CD4-positive, alpha-beta T cell treated with Interleukin-1 beta for 1 hour (primary cell): ENCODE results near the gene KCNH3.
A peak's percentile ranks its signal among the peaks of the same experiment; 100 is the strongest.
"Not testable (repeated sequence)": the region's sequence is repeated elsewhere in the genome, so short reads cannot be mapped to it uniquely, and the experiment has no call there.

Experiments used
- DNase-seq, 2 donors: peaks; one replicate each; pipeline ENCODE4 v3.0.0-alpha.2; 2020 to 2022

KCNH3 gene

DNA sequence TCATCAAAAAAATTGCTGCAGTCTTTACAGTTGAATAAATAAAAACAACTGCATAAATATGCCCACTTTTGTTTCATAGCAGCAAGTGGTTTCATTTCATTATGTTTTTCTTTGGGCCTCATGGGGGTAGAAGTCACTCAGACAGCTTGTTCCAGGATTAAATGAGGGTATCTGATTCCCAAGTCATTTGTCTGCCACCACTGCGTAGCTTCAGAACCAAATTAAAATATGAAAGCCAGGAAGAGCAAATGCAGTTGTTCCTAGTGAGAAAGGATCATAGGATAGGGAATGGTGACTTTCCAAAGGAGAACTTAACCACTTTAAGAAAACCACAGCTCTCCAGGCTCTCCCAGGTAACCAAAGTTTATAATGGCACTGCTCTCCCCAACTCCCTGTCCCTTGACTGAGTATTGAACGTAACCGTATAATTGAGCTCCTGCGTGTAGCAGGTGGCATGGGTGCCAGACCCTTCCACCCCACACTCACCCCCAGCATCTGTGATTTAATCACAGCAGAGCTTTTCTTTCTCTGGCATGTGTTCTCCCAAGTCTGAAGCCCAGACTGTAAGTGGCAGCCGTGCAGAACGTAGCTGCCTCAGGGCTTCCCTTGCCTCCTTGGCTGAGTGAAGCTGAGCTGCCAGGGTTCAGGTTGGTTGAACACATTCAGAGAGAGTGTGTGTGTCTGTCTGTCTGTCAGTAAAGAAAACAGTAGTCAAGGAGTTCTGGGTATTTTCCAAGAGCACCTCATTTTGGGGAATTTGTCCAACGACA, 11.3 kb upstream of the KCNH3 start:
- DNase-seq = no peak

DNA sequence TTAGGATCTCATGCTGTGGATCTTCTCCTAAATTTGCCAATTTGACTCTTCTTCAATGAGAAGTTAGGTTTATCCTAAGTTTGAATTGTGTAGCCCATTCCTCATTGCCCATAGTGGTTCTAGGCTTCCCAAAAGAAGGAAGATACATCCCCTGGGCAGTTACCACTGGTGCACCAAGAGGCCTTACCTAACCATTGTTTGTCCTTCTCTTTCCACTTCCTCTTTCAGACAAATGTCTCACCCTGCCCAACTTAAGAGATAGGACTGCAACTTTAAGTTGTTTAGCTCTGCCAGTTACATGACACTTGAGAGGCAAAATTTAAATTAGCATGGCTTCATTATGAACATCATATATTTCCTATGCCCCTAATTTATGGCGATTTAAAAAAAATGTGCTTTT, 9.4 kb upstream of the KCNH3 start:
- DNase-seq = no peak

DNA sequence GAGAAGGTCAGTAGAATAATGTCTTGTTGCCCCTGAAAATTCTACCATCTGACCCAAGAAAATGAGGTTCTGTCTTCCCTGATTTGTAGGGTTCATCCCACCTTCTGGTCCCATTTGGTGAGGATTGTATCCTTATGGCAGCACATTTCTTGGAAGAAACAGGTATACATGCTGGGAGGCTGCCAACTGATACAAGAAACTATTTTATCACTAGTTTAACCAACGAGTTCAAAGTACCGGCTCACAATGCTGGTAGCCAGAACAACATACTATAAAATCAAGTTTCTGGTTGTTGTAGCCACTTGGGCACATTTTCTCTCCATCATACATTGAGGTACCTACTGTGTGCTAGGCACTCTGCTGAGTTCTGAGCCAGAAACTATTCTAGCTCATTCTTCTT, 7.1 kb upstream of the KCNH3 start:
- DNase-seq = no peak

DNA sequence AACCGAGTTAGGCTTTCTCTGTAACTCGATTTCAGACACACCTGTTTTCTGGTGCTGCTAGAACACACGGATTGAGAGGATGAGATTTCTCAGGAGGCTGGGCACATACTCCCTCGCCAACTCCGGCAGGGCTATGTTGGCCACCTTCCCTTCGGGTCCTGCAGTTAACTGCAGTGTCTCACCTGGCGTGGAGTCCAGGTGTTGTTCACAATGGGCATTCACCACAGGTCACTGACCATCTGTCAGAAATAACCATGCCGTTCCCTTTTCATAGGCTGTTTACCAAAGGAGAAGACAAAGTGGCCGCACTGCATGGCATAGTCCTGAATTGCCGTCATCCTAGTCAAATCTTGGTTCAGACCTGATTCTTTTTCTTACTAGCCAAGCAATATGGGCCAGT, 5.5 kb upstream of the KCNH3 start:
- DNase-seq = no peak

DNA sequence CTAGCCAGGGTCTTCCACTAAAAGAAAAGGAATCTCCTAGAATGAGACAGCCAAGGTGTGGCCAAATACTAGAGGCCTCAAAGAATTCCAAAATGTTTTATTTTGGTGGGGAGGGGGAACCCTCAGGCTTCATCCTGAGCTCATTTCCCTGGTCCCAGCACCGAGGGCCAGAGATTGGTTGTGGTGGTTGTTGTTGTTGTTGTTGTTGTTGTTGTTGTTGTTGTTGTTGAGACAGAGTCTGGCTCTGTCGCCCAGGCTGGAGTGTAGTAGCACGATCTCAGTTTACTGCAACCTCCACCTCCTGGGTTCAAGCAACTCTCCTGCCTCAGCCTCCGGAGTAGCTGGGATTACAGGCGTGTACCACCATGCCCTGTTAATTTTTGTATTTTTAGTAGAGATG, 4.7 kb upstream of the KCNH3 start:
- not testable (repeated sequence) for DNase-seq

DNA sequence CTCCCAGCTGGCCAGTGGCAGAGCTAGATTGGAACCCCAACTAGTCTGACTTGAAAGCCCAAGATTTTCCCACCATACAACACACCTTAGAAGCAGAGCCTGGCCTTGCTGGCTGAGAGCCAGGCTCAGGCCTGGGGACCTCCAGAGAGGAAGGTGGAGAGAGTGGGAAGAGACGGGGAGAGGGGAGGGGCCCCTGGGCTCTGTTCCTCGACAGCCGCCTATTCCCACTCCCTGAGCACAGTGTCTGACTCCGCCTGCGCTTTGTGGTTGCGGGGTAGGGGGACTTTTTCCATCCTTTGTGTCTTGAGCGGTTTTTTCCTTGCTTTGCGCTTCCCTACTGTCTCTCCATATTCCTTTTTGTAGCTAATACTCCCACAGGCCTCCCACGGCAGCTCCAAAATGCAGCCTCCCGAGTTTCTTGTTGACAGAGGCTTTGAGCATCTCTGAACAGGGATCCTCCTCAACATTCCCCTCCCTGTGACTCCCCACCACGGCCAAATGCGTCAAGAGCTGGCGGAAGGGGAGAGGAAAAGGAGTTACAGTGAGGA, 4.0 kb upstream of the KCNH3 start:
- DNase-seq = no peak

DNA sequence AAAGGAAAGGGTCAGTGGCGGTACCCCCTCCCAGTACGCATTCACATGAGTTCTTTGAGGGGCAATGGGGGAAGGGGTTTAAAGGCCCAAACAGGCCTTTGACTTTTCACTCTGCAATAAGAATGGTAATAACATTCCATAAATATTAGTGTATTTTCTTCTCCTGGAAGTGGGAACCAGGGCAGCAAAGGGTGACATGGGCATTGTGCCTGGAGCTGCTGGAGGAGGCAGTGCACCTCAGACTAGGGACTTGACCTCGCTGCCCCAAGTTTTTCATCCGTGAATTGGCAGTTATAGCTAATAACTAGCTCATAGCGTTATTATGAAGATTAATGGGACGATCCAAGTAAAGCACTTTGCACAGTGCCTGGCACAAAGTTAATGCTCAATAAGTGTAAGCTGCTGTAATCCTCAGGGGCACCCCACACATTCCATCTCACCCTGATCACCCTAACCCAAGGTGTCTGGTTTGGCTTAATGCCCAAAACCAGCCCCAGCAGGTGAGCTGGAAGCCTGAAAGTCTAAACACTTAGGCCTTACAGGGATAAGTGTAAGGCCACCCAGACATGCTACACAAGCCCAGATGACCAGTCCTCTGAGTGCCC, 2.8 kb upstream of the KCNH3 start:
- DNase-seq = no peak

DNA sequence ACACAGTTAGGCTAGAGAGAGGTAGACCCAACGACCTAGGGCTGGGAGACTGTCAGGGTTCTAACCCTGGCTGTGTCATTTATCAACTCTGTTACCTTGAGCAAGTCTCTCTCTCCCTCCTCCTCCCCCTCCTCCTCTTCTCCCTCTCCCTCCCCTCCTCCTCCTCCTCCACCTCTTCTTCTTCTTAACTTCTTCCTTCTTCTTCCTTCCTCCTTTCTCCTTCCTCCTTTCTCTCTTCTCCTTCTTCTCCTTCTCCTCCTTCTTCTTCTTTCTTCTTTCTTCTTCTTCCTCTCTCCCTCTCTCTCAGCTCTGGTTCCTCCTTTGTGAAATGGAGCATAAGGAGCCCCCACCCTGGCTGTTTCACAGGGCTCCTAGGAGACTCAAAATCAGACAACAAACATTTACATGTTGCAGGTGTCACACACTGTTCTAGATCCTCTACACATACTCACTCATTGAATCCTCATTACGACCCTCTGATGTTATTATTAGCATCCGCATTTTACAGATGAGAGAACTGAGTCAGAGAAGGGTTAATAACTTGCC, 2.2 kb upstream of the KCNH3 start:
- DNase-seq = no peak

DNA sequence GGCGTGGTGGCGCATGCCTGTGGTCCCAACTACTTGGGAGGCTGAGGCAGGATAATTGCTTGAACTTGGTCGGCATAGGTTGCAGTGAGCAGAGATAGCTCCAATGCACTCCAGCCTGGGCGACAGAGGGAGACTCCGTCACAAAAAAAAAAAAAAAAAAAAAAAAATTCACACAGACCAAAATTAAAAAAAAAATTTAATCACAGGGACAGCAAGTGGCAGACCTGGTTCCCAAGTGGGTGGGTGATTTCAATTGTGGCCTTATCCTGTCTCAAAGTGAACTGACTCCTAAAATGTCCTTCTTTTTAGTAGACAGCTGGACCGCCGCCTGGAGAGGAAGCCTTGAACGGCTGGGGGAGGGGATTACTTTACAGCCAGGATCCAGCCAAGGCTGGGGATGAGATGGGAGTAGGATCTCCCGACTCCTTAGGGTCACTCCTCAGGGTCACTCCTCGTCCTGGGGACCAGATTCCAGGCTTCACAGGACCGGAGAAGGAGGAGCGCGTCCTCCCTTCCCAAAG, 1.5 kb upstream of the KCNH3 start:
- no peak for DNase-seq

DNA sequence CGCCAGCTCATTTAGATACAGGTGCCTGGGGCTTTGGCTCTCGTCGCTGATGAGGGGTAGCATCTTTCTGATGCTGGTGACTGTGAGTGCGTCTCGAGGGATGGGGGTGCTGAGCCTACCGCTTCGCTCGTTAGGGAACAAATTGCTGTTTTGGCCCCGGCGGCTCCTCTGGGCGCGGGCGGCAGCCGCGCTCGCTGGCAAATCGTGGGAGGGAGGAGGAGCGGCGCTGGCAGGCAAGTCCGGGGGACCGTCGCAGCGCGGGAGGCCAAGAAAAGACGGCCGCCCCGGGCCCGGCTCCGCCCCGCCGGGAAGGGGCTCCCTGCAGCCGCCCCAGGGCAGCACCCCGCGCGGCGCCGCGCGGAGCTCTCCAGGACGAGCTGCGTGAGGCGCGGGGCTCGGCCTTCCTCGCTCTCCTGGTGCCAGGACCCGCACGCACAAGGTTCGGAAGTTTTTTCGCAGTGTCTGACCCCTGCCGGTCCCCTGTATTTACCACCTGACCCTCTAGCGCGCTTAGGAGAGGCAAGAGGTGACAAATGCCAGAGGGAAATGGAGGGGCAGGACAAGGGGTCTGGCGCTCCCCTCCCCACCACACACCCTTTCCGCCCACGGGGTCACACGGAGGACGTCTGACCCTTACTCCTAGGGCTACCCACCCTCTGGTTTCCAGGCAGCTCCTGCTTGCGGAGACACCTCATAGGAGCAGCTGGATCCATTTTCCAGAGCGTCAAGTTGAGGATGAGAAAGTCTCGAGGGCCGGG, 899 bp upstream of the KCNH3 start:
- peak; percentile 18 to 24 for DNase-seq

DNA sequence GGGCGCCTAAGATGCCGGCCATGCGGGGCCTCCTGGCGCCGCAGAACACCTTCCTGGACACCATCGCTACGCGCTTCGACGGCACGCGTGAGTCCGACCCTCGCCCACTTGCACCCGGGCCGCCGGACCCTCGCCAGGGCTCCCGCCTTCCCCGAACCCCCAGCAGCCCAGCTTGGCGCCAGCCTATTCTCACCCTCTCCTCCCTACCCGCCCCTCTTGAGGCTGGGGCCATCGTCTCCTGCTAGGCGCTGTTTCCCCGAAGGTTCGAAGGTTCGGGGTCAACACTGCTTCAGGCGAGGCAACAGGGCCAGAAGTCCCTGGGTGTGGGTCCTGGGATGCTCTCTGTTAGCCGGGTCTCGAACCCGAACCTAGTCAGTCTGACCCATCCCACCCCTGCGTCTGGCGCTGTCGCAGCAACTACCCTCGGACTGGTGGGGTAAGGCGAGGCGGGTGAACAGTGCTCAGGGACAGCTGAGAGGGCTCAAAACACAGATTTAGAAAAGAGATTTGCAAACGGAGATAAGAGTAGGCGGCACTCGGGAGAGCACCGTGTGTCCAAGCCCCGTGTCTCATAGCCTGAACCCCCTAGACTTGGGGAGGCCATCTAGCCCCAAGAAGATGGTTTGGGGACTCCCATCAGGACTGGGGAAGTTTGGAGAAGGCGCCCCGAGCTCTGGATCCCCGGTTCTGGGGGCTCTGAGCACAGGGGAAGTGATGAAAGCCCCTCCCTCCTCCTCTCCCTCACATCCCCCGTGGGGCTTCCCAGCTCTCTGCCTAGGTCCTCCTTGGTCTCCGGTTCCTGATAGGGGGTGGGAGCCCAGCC, 787 bp downstream of the KCNH3 start:
- DNase-seq = no peak

DNA sequence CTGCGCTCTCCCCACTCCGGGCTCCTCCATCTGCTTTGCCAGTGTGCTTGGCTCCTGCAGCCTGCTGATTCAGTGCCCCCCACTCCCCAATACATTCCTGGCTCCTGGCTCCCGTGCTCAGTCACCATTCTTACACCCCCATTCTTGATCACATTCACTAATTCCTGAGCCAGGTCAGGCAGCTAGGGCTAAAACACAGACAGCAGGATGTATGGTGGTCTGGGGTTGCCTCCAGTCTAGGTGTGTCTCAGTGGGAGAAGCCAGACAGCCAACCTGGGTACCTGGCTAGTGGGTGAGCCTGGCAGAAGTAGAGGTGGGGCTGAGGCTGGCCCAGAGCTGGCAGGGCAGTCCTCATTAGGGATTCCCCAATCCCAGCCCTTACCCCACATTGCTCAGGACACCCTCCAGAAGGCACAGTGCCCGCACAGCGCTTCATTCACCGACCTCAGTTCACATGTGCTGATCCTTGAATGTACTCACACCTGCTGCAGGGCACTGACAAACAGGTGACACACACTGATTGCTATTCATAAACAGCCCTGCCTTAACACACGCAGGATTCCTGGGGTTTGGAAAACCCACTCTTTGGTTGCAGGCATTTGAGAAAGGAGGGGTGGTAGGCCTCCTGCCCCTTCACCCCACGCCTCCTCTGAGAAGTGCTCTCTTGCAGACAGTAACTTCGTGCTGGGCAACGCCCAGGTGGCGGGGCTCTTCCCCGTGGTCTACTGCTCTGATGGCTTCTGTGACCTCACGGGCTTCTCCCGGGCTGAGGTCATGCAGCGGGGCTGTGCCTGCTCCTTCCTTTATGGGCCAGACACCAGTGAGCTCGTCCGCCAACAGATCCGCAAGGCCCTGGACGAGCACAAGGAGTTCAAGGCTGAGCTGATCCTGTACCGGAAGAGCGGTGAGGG, 1.7 kb downstream of the KCNH3 start:
- no peak for DNase-seq

DNA sequence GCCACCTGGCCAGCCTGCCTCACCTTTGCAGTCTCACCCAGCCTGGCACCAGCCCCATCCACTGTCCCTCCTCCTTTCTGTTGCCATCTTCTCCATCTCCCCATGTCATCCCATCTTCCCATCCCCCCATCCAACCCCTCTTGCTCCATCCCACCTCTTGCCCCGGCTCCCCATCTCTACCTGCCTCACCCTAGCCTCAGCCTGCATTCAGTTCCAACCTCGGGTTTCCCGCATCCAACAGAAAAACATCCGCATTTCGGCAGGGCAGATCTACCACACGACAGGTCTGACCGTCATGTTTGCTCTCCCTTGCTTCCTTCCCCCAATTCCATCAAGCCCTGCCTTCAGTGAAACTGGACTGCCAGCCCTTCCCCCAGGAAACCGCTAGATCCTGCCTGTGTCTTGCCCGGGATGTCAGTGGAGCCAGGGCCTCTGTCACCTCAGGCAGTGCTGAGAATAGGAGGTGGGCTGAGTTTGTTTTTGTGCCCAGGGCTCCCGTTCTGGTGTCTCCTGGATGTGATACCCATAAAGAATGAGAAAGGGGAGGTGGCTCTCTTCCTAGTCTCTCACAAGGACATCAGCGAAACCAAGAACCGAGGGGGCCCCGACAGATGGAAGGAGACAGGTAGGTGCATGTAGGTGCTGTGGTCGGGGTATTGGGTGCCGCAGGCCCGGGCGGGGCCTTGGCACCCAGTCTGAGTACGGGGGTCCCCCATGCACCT, 2.5 kb downstream of the KCNH3 start:
- no peak for DNase-seq

DNA sequence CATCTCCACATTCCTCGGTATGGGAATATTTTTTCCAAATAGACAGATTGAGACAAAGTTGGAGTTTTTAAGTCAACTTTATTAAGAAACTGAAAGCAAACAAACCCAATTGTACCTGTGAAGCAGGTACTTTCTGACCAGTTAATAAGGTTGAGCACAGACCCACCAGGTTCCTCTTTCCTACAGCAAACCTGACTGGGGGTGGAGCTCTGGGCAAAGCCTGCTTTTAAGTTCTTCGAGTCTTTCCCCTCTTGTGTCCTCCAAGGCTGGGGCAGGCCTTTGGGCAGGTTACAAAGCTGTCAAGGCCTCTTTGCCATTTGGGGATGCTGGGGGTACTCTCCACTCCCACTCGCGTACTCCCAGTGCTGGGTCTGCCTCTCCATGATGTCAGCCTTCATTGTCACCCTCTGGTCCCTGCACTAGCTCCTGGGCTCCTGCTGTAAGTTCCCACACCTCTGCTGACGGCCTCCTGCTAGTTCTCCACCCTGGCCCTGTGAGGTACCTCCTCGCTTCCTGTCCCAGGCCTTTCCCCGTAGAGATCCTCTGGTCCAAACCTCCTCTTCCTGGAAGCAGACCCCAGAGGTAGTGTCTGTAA, 3.2 kb downstream of the KCNH3 start:
- no peak for DNase-seq

DNA sequence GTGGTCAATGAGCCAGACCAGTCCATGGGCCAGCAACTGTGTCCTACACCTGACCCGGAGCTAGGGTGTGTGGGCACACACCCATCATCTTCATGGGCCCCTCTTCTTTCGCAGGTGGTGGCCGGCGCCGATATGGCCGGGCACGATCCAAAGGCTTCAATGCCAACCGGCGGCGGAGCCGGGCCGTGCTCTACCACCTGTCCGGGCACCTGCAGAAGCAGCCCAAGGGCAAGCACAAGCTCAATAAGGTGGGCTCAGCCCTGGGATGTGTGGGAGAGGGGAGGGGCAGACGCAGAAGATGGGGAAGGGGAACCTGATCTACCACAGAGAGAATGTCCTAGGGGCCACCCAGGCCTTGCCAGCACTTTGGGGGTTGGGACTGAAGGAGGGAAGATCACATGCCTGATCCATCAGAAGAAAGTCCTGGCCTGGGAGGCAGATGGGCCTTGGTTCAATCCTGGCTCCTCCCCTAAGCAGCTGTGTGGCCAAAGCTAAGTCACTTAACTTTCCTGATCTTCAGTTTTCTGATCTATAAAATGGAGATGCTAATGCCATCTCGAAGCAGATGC, 3.8 kb downstream of the KCNH3 start:
- DNase-seq = no peak

DNA sequence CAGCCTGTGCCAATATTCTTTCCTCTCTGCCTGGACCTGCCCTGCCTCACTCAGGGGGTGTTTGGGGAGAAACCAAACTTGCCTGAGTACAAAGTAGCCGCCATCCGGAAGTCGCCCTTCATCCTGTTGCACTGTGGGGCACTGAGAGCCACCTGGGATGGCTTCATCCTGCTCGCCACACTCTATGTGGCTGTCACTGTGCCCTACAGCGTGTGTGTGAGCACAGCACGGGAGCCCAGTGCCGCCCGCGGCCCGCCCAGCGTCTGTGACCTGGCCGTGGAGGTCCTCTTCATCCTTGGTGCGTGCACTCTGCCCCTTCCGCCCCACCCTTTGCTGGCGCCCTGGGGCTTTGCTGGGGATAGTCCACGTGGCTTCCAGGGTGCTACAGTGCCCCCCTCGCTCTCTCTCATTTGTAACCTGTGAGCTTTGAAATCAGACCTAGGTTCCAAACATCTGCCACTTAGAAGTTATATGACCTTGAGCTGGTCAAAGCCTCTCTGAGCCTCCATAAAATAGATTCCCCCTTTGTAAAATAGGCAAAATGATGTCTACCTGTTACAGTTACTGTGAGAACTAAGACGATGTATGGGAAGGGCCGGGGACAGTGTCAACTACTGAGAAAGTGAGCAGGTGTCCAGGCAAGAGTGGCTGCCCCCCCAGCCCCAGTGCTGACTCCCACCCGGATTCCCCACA, 4.5 kb downstream of the KCNH3 start:
- DNase-seq = no peak

DNA sequence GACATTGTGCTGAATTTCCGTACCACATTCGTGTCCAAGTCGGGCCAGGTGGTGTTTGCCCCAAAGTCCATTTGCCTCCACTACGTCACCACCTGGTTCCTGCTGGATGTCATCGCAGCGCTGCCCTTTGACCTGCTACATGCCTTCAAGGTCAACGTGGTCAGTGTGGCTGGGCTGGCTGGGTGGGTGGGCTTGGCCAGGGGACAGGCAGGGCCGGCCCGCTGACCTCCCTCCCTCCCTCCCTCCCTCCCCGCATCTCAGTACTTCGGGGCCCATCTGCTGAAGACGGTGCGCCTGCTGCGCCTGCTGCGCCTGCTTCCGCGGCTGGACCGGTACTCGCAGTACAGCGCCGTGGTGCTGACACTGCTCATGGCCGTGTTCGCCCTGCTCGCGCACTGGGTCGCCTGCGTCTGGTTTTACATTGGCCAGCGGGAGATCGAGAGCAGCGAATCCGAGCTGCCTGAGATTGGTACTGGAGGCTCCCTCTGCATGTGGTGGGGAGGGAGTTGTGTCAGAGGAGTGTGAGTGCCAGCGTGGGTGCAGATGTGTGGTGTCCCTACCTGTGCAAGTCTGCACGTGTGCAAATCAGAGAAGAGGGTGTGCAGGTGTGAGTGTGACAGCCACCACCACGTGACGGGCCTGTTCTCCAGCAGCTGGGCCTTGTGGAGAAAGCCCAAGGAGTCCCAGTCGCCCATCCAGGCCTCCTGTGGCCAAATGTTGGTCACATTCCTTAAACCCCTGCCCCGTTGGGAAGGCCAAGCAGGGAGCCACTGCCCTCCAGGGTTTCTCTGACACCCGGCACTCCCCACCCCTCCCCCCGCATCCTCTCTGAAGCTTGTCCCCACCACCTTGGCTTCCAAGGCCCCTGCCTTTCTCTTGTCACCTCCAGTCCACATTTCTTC, 5.3 kb downstream of the KCNH3 start:
- DNase-seq = no peak

DNA sequence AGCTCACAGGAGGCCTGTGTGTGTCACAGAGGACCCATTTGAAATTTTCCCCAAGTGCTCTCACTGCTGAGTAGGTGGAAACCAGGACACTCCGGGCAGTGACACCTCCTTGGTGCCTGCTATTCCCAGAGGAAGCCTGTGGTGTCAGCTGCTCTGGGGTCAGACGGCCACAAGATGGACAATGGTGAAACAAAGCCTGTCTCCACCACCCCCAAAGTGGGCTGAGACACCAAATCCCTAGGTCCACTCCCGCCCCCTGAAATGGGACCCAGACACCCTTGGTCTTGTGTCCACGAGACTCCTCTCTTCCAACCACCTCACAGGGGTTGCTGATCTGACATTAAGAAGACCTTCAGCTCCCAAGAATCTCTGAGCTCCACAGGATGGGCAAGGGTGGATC, 7.0 kb downstream of the KCNH3 start:
- DNase-seq = no peak
